ENCODE data around the gene GRIK1.

GRIK1 gene

DNA sequence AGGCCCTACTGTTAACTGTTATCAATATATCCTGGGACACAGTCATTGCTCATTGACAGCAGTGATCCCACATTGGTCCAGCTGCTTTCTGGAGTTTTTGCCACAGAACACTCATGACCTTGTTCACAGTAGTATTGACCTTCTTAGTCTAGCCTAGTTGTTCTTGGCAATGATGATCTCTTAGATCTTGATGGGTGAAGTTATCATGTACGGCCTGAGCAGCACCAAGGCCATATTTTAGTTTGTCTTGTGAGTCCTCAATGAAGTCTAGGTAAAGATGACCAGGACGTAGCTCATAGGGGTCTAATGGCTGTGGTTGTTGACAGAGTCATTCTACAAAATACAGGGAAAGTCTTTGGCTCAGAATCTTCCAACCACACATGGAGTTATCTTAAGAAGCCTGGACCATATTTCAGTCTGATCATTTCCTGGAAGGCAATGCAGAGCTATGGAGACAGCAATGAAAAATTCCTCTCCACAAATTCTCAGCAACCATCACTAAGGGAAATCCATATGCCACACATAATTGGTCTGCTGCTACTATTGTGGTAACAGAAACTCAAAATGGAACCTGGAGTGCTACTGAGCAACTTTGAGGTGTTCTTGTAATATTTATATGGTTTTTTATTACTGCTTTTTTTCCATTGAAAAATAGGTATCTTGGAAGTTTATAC is 279.6 kb downstream of the GRIK1 start:
- DNase-seq = no peak

- DNase-seq = no peak
Measured at GRCh38 chr21:29658934-29659203, 280.9 kb downstream of the GRIK1 start.

DNA sequence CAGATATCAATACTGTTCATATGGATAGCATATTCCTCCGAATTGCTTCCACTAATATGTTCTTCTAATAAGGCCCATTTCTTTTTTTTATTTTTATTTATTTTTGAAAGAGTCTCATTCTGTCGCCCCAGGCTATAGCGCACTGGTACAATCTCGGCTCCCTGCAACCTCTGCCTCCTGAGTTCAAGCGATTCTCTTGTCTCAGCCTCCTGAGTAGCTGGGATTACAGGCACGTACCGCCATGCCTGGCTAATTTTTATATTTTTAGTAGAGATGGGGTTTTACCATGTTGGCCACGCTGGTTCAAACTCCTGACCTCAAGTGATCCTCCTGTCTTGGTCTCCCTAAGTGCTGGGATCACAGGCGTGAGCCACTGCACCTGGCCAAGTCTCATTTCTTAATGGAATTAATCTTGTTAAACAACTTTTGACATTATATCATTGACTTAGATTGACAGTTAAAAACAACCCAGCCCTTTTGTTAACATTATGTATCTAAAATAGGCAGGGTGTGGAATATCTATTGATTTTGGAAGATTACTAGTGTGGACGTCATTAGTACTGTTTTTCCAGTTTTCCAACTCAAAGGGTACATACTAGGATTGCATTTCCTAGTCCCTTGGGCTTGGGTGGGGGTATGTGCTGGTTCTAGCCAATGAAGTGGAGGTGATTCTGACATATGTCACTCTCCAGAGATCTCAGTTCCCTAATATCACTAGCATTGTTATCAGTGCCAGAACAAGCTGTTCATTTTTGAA is 281.4 kb downstream of the GRIK1 start:
- no peak for DNase-seq

DNA sequence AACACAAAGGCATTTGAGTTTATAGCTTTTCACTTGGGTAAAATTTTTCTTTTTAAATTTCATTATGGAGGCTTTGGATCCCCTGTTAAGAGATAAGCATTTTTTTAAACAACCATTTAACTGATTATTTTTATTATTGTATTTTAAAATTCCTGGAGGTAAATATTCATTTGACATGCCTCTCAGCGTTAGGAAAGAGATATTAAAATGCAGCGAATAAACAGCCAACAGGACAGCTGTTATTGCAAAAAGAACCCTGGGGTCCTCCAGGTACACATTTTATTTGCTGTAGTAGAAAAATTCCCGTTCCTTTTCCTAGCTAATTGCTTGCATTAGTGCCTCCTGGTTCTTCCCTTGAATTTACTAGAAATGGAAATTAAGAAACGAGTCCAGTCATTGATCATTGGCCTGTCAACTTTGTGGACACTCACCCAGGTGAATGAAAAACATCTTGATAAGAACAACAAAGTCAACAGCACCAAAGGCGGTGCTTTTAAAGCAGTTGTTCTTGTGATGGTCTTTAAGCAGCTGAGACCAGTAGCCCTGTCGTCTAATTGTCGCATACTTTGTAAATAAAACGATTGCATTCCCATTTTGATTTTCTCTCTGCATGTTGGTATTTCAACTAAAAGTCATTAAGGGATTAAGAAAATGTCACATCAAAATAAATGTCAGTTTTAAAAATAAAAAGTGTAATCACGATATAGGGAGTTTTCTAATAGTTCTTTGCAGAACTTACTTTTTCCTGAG is 282.4 kb downstream of the GRIK1 start:
- no peak for DNase-seq

DNA sequence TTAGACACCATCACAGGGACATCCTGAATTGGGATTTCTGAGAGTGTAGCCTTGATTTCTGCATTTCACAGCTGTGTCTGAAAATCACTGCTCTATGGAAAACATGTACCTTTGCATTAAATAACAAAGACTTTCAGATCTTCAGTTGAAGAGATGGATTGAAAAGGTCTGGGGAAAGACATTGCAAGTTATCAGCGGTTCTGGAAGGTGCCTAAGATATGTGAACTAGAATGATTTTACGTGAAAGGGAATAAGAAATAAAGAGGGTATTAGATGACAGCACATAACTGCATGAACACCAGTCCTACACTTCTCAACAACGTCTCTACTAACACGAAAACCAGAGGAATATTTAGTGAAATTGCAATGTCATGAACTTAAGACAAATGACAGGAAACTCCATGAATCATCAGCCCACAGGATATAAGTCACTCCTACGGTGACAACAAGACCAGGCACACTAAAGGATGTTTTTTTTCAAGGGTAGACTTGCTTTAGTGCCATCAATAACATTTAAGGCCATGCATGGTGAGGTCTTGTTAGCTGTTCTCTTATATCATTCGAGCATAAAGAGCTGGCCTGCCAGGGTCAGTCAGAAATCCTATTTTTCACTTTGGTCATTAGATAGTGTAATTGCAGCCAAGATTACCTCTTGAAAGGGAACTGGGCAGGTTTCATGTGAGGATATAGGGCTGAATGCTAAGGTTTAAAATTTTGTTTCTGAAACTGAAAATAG is 283.1 kb downstream of the GRIK1 start:
- no peak for DNase-seq

GRCh38 chr21:29655577-29655976 is 284.2 kb downstream of the GRIK1 start:
- DNase-seq = no peak

GRCh38 chr21:29654855-29655254 is 284.9 kb downstream of the GRIK1 start:
- DNase-seq = no peak

DNA sequence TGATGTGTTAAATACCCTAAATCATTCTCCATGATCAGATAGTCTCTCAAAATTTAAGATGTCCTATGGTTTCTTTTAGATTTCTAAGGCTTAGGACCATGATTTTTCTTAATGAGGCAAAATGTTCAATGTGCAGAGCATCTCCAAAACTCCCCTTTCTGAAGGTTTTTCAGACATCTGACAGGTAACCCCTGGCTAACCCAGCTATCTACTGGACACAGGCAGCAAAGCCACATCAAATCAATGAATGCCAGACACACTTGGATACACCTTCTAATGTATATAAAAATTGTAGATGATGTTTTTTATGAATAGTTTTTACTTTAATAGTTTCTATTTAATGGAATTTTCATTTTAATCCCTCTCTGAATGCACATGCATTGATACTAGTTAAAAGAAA is 285.6 kb downstream of the GRIK1 start:
- no peak for DNase-seq

GRCh38 chr21:29650523-29651022 is 289.2 kb downstream of the GRIK1 start:
- DNase-seq = no peak

GRCh38 chr21:29649406-29649814 is 290.4 kb downstream of the GRIK1 start:
- DNase-seq = no peak

- no peak for DNase-seq
Measured at GRCh38 chr21:29648710-29649240, 291.0 kb downstream of the GRIK1 start.

GRCh38 chr21:29647353-29647781 is 292.4 kb downstream of the GRIK1 start:
- DNase-seq = no peak

DNA sequence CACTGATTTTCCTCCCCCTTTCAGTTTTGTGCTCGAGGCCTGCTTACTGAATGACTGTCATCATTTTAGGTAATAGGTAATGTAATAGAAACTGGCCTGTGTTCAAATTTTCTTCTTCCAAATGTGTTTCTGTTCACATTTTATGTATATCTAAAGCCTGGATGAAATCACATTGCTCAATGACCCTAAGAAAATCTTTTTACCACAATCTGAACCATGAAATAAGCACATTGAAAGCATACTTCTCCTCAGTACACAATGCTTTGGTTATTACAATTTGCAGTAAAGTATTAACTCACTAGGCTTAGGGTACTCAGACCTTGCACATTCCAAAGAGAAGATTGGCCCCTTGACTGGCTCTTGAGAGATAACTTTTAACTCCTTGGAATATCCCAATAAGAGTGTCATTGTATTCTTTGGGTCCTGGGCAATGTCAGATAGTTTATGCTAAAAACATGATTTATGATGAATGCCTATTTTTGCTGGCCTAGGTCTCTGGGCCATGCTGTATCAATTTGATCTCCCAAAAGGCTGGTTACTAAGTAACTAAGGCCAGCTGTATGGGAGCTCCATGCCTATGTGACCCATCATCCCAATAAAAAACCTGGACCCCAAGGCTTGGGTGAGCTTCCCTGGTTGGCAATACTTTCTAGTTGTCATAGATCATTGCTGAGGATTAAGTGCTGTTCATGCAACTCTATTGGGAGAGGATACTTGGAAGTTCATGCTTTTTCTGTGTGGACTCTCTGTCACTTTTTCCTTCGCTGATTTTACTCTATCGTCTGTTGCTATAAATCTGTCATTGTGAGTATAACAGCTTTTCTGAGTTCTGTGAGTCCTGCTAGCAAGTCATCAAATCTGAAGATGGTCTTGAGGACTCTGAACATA is 293.9 kb downstream of the GRIK1 start:
- no peak for DNase-seq

DNA sequence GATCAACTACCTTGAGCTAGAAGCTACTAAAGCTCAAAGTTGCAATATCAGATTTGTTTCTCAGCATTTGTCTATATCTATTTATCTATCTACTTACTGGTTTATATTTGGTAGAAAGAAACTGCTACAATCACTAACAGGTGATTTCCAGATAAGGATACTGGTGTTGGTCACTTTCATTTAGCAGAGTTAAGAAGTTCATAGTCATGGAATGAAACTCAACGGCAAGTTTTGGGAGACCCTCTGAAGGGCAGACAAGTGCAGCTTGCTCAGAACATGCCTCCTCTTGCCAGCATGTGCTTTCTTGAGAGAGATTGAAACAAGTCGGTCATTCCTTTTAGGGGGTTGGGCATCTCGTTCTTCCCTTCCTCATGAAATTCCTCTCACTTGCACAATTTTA is 296.5 kb downstream of the GRIK1 start:
- DNase-seq = no peak

- no peak for DNase-seq
Measured at GRCh38 chr21:29642551-29643245, 297.1 kb downstream of the GRIK1 start.

DNA sequence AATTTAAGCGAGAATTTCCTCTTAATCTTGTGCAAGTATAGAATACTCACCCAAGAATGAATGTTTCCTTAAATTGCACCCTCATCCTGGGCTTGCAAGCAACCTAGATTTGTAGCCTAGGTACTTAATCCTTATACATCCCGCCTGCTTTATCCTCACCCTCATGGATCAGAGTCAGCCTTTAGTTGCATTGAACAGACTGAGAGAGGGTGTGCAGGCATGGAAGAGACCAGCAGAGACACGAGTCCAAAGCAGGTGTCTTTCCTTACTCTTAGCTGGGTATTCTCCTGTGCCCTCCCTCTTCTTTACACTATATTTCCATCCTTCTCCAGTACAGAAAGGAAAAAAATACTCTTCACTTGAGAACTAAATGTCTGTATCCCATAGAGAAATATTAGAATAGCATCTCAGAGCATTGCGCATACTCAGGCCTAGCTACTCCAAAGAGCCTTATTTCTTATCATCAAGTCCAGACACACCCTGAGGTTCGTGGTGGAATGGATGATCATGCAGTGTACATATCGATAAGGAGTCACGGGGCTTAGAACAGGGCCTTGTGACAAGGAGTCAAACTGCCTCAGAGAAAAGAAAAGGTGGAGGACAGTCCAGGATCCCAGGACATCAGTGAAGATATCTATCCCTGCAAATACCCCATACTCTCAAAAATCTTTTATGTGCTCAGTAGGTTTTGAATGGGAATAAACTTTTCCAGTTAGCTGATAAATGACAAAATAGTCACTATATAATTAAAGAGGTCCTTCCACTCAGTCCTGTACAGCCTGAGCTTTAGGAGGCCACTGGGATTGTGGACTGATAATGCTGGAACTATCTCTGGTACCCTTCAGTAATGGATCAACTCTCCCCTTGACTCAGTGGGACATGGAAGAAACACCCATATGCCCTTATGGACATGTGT is 297.9 kb downstream of the GRIK1 start:
- DNase-seq = no peak

GRCh38 chr21:29641001-29641634 is 298.7 kb downstream of the GRIK1 start:
- no peak for DNase-seq

DNA sequence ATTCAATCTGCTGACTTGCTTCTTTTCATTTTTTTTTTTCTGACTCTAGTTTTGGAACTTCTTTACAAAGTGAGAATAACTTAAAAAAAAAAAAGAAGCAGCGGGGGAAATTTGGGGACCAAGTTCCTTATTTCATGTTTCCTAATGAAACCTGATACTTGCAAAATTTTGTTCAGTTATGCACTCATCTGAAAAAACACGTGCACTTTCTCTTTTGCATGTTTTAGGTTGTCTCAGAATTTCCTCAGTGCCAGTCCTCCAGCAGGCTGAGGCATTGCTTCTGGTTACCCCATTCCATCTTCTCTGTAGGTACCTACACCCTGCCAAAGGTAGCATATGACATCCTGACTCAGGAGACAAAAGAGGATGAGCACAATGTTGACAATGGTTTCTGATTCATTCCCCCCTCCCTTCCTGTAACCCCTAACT is 299.7 kb downstream of the GRIK1 start:
- DNase-seq = no peak

DNA sequence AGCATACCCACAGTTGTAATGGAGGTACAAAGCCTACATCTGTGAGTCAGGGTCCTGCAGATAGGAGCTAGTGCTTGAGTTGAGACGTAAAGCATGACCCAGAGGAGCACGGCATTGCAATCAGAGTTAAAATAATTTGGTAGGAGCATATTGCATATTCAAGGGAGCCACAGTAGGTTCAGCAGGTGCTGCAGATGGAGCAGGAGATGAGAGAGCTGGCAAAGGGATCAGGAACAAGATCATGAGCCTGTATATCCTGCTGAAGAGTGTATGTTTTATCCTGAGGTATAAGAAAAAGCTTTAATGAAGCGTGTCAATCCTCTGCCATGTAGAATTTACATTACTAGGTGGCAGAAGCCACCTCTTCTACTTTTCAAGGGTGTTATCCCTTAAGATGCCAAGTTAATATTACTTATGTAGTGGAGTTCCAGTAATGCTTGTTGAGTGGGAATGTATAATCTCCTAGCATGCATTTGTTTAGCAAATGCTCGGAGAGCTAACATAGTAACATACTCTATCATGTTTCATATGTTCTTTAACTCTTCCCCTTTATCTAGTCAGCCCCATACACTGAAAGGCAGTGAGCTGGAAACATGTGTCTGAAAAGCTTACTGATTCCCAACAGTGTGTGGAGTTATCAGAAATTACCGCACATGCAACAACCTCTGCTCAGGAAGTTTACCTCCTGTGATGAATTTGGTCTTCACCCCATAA is 300.3 kb downstream of the GRIK1 start:
- DNase-seq = no peak
